Heart right ventricle (tissue), 16 donors: ENCODE results near the gene C9orf57. TPM values are rescaled to one million over a fixed set of nuclear protein-coding genes. Genes with fewer than 3 reads are reported as not detected.

Source experiments
- ATAC-seq, 8 donors: fragments of 200-7000 bp; cut with Tn5 transposase; one replicate each; pipeline ENCODE4 v1.9.1; 2020; ENCODE audit warnings: mild to moderate bottlenecking in 8 of 8, moderate library complexity in 8 of 8, moderate number of reproducible peaks in 1 of 8
- DNase-seq, 2 donors: peaks; one replicate each; pipeline ENCODE4 v3.0.0-alpha.2; 2020
- H3K27ac ChIP-seq, 10 donors: fragments of 200-600 bp; sonication (generic) in 2 of 10; one replicate each; pipeline versions ENCODE4 v1.5.0 to v1.8.0; 2020 to 2022; ENCODE audit warnings: mild to moderate bottlenecking in 3 of 10
- H3K27me3 ChIP-seq, 7 donors: fragments of 200-600 bp; one replicate each; pipeline ENCODE4 v1.8.0; 2021 to 2022; ENCODE audit warnings: mild to moderate bottlenecking in 2 of 7
- H3K36me3 ChIP-seq, 9 donors: fragments of 200-600 bp; sonication (generic) in 1 of 9; one replicate each; pipeline versions ENCODE4 v1.5.0 to v1.8.0; 2020 to 2022; ENCODE audit warnings: mild to moderate bottlenecking in 2 of 9
- H3K4me1 ChIP-seq, 9 donors: fragments of 200-600 bp; sonication (generic) in 1 of 9; one replicate each; pipeline versions ENCODE4 v1.5.0 to v1.8.0; 2020 to 2022; ENCODE audit warnings: mild to moderate bottlenecking in 4 of 9
- H3K4me3 ChIP-seq, 10 donors: fragments of 200-600 bp; sonication (generic) in 2 of 10; one replicate each; pipeline versions ENCODE4 v1.5.0 to v1.8.0; 2020 to 2022; ENCODE audit warnings: mild to moderate bottlenecking in 7 of 10, moderate library complexity in 2 of 10
- H3K9me3 ChIP-seq, 11 donors: fragments of 200-600 bp in 10 of 11; sonication (generic) in 2 of 11; one replicate each; pipeline versions ENCODE4 v1.5.0 to v1.8.0; 2013 to 2022; ENCODE audit warnings: mild to moderate bottlenecking in 2 of 11, control low read depth in 1 of 11, moderate library complexity in 1 of 11
- CTCF ChIP-seq, 9 donors: fragments of 200-600 bp; sonication (generic) in 2 of 9; IDR thresholded peaks; one replicate each; pipeline versions ENCODE4 v1.5.0 to v1.8.0; 2021 to 2022; ENCODE audit warnings: antibody characterized with exemption in 9 of 9, mild to moderate bottlenecking in 5 of 9, moderate library complexity in 1 of 9
- WGBS, 2 donors: extraction: QIAGEN DNeasy Blood & Tissue Kit; methylation state at CpG; one replicate each; pipeline ENCODE4 v1.1.7; 2013; ENCODE audit warnings: inconsistent platforms in 1 of 2; 5-methylcytosine and 5-hydroxymethylcytosine counted together
- intact Hi-C, 10 donors: fragments of 100-400 bp; cut with DNase I; formaldehyde crosslinking; loops; one replicate each; pipeline versions ENCODE4 v1.11.1 to v1.14.2; 2022
- polyA plus RNA-seq, 2 donors: library from polyadenylated mRNA; stranded (reverse); fragments of 200-250 nt; gene quantifications; one replicate each; pipeline ENCODE4 v1.2.3, GENCODE V29; 2013
- total RNA-seq, 10 donors: library from RNA; stranded (reverse); fragmentation: NEBNext Ultra II Directional in 3 of 10; extraction: Animal tissue kit (Norgen Biotek cat#: 25700) in 3 of 10; gene quantifications; one replicate each; pipeline versions ENCODE4 v1.2.1 to v1.2.4, GENCODE V29; 2021 to 2023
- donor health status: Arrhythmogenic right ventricular cardiomyopathy.
- donor health status: ischemic (EF 13 %, LVEDD 7.1; RV severe dilation, severe dysfunction).
- donor health status: healthy with polysubstance abuse.
- donor health status: DM: no; HTN: yes; CAD: no.
- donor health status: DM: no; HTN: no; CAD: no.
- donor health status: ischemic (EF 25% LVEDD 6.9; RV normal size, moderate dysfunction).
- donor health status: ischemic (EF 25% LVEDD 5.7; RV mildly dilated, moderate dysfunction).
- donor health status: healthy.
- donor health status: DM: yes; HTN: yes; CAD: no.
- donor health status: Ischemic cardiomyopathy.
- donor health status: ischemic (EF 35%, LVEDD 5.7; RV mildly dilated, moderate dysfunction).
- donor health status: nonischemic (EF 11% LVEDD 7.7; RV severe dilation, severe dysfunction).
- donor health status: DM: yes; HTN: yes; CAD: no.
- donor health status: PGD.
- donor health status: ischemic (EF 29% LVEDD 5.4; RV normal size, mild dysfunction).
- donor health status: nonischemic (EF 23%, LVEDD 6.1; RV moderate dilation, normal function).

Gene C9orf57
- total and polyA plus RNA-seq, 12 donors = not detected

- peak in 7 of 8 donors; percentile 34 to 75 (median 52) for ATAC-seq
- DNase-seq = peak; percentile 13 to 14
- H3K27ac ChIP-seq = no peak overlapping the region
Measured at GRCh38 chr9:72038408-72038807, 22.0 kb downstream of the C9orf57 start.

GRCh38 chr9:72037571-72037970 is 22.8 kb downstream of the C9orf57 start:
- Histone ChIP-seq H3K4me1 (peaks cover 0 to 11% (median 0%) of the 10 kb centered on the region in 9 donors), H3K9me3 (no peaks in the 10 kb centered on the region), H3K27me3 (no peaks in the 10 kb centered on the region), H3K4me3 (no peak overlapping the region), H3K27ac (peak overlapping the region in 2 of 10 donors; percentile 31 to 35), H3K36me3 (no peaks in the 10 kb centered on the region)
- WGBS, 2 donors = 58 to 67% methylated on average over 4 of the region's 4 CpGs
- intact Hi-C loops = loop anchor here in 6 of 10 donors (5.0 to 10.0 kb wide), 3 partner anchors 557 to 787 kb away; no protein-coding TSS in a partner anchor
- DNase-seq = no peak
- ATAC-seq = peak in 7 of 8 donors; percentile 28 to 68 (median 59)
- TF ChIP-seq CTCF (IDR thresholded peaks at IDR 0.05) = no peak

More at GRCh38 chr9:72038408-72038807, 22.0 kb downstream of the C9orf57 start:
- 42 to 44% methylated on average over 4 of the region's 4 CpGs for WGBS, 2 donors
- no peaks in the 10 kb centered on the region for H3K36me3 ChIP-seq
- no peaks in the 10 kb centered on the region for H3K9me3 ChIP-seq
- no peak for TF ChIP-seq CTCF (IDR thresholded peaks at IDR 0.05)
- intact Hi-C loops = loop anchor here in 8 of 10 donors (2.0 to 10.0 kb wide), 6 partner anchors 232 to 786 kb away; no protein-coding TSS in a partner anchor
- no peak overlapping the region for H3K4me3 ChIP-seq
- no peaks in the 10 kb centered on the region for H3K27me3 ChIP-seq
- peaks cover 0 to 11% (median 0%) of the 10 kb centered on the region in 9 donors for H3K4me1 ChIP-seq

- no peak for DNase-seq
- Histone ChIP-seq H3K9me3 (peaks cover 0 to 4% (median 0%) of the 10 kb centered on the region in 11 donors), H3K4me1 (no peaks in the 10 kb centered on the region), H3K4me3 (no peak overlapping the region), H3K27ac (no peak overlapping the region), H3K27me3 (no peaks in the 10 kb centered on the region), H3K36me3 (no peaks in the 10 kb centered on the region)
- ATAC-seq = no peak
- intact Hi-C loops = loop anchor here in 4 of 10 donors (10.0 kb wide), 2 partner anchors 564 to 794 kb away; no protein-coding TSS in a partner anchor
- 88 to 89% methylated on average over 2 of the region's 2 CpGs for WGBS, 2 donors
- TF ChIP-seq CTCF (IDR thresholded peaks at IDR 0.05) = no peak
Measured at GRCh38 chr9:72030767-72031166, 29.6 kb downstream of the C9orf57 start.

GRCh38 chr9:72029986-72030385 is 30.4 kb downstream of the C9orf57 start:
- Histone ChIP-seq H3K36me3 (no peaks in the 10 kb centered on the region), H3K4me1 (peaks cover 0 to under 1% (median 0%) of the 10 kb centered on the region in 9 donors), H3K4me3 (no peak overlapping the region), H3K27me3 (no peaks in the 10 kb centered on the region), H3K9me3 (peaks cover 0 to 4% (median 0%) of the 10 kb centered on the region in 11 donors), H3K27ac (no peak overlapping the region)
- no peak for TF ChIP-seq CTCF (IDR thresholded peaks at IDR 0.05)
- ATAC-seq (no peak), DNase-seq (no peak)
- intact Hi-C loops = loop anchor here in 6 of 10 donors (5.0 to 10.0 kb wide), 5 partner anchors 223 to 795 kb away; no protein-coding TSS in a partner anchor
- WGBS, 2 donors = 95 to 100% methylated on average over 1 of the region's 1 CpG
